ENCODE measurements around the gene TXNL4A. TPM values are rescaled to one million over a fixed set of nuclear protein-coding genes. Genes with fewer than 3 reads are reported as not detected.
"Not testable (repeated sequence)": the region's sequence is repeated elsewhere in the genome, so short reads cannot be mapped to it uniquely, and the experiment has no call there.

Gene TXNL4A, protein sequence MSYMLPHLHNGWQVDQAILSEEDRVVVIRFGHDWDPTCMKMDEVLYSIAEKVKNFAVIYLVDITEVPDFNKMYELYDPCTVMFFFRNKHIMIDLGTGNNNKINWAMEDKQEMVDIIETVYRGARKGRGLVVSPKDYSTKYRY
- 22.9 TPM for total RNA-seq

DNA sequence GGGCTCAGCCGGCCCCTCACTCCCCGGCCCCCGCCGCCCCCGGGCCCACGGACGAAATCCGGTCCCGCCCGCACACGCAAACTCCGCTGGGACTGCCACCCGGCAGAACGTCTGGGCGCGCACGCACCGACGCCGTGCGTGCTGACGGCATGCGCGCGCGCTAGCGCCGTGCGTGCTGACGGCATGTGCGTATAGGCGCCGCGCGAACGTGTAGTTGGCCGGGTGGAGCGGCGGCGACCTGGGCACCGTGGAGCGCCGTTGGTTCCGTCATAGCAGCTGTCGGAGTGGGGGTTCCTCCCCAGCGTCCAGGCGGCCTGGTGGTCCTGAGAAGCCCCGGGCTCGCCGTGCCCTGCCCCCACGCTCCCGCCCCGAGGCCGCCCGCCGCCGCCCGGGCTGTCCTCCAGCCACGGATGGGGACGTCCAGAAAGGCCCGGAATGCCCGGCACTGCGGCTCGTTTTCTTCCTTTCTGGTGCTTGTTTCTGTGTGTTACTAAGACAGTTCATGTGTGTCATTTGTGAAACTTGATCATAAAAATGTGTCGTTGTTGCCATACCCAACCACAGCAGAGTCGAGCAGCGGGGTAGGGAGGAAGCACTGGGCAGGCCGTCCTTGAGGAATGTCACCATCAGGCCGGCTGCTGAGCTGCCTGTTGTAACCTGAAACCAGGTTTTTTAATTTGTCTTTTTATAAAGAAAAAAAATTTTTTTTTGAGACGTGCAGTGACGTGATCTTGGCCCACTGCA lies at the start of gene TXNL4A:
TSS of gene TXNL4A (minus strand) at position 113 of the 744 bp plus-strand sequence. CDS start 171 bp downstream, outside the sequence.
- peak; percentile 94 for DNase-seq

DNA sequence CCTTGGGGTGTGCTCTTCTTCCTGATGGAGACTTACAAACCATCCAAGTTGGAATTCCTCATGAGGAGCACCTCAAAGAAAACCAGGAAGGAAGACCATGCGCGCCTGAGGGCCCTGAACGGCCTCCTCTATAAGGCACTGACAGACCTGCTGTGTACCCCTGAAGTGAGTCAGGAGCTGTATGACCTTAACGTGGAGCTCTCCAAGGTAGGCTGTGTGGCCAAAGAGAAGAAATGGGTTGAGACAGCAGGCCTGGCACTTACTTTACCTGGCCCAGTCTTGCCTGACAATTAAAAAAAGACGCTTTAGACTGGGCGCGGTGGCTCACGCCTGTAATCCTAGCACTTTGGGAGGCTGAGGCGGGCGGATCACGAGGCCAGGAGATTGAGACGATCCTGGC lies 48.9 kb upstream of the TXNL4A start:
- DNase-seq = no peak

DNA sequence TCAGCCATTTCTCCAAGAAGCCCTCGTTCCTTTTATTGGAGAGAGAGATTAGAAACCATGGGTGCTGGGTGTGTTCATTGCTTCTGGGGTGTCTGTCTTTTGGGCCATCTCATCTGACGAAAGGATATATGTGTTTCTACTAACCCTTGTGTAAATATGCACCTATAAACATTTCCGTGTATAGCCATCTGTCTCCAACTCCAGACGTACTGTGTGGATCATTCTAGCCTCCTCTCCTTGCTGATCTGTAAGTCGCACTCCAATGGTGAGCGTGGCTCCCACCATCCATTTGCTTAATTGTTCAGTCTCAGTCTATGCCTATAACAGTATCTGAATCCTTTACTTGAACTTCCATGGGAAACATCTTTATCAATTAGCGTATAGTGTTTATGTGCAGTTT lies 47.6 kb upstream of the TXNL4A start:
- DNase-seq = no peak

DNA sequence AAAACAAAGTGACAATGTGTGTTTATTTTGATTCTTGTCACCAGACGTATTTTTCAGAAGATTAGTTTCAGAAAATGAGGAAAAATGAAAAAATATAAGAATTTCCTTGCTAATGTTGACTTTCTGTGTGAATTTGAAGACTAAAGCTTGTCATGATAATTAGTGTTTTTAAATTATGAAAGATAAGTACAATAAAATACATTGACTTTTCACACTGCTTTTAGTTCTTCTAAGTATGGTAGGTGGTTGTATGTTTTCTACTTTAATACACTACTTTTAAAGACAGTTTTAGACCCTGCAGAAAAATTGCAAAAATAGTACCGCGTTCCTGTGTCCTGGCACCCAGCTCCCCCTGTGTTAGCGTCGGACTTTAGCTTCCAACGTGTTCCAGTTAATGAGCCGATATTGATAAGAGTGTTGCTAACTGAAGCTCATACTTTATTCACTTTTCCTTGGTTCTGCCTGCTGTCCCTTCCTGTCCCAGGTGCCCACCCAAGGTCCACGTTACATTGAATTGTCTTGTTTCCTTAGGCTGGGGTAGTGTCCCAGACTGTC lies 46.6 kb upstream of the TXNL4A start:
- DNase-seq = no peak

DNA sequence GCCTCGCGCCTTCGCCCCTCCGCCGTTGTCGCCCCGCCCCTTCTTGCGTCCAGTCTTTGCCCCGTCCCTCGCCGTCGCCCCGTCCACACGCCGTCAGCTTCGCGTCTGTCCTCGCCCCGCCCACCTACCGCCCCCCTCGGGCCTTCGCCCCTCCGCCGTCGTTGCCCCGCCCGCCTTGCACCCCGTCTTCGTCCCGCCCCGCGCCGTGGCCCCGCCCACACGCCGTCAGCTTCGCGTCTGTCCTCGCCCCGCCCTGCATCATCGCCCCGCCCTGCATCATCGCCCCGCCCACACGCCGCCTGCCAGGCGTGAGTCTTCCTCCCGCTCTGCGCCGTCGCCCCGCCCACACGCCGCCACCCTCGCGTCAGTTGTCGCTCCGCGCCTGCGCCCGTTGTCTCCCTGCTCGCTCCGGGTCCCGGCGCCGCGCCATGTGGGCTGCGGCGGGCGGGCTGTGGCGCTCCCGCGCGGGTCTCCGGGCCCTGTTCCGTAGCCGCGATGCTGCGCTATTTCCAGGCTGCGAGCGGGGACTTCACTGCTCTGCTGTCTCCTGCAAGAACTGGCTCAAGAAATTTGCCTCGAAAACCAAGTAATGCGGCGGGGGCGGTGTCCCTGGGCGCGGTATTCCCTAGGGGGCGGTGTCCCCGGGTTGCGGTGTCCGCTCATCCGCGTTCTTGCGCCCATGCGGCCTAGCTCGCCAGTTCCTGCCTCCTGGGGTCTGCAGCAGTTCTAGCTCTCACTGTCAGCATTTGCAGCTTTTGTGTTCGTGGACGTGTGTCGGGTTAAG lies 45.9 kb upstream of the TXNL4A start, which contains the start of gene RBFA:
TSS of gene RBFA (plus strand) at position 367 of the 784 bp plus-strand sequence. CDS start at position 429, 62 bp downstream.
- DNase-seq = peak; percentile 100

DNA sequence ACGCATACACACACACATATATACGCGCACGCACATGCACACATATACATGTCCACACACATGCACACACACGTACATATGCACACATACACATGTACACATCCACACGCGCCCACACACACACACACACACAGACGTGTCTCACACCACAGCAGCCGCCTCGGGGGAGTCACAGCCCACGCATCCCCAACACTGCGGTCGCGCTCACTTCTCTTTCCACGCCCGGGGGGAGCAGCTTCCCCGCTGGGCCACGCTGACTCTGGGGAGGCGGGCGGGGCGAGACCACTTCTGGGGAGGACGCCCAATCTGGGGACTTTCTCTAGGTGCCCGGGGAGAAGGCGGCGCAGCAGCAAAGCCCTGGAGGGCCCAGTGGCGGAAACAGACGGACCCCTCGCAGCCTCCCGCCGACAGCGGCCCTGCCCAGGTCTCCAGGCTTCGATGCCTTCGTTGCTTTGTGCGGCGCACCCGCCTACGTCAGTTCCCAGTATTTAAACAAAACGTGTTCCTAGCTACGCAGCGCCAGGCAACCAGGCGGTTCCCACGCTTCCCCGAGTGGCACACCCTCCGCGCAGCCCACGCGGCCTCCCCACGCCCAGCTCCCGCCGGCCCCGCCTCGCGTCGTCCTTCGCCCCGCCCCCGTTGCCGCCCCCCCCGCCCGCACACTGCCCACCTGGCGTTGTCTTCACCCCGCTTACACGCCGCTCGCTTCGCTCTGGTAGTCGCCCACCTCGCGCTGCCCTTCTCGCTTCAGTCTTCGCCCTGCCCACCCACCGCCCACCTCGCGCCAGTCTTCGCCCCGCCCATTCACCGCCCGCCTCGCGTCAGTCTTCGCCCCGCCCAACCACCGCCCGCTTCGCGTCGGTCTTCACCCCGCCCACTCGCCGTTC lies 45.1 kb upstream of the TXNL4A start:
- no peak for DNase-seq

DNA sequence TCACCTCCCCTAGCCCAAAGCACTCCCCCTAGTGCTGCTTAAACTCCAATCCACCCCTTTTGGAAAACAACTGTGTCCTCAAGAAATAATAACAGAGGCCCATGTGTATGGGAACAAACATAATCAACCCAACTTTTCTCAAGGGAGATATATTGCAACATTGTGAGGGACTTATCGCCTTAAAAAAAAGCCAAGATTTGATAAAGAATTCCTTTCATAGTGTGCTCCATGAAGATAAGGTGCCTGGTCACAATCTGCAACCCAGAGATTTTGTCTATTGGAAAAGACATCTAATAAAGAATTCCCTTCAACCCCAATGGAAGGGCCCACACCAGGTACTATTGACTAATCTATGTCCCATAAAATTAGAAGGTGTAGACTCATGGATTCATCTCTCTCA lies 41.3 kb upstream of the TXNL4A start:
- DNase-seq = no peak

DNA sequence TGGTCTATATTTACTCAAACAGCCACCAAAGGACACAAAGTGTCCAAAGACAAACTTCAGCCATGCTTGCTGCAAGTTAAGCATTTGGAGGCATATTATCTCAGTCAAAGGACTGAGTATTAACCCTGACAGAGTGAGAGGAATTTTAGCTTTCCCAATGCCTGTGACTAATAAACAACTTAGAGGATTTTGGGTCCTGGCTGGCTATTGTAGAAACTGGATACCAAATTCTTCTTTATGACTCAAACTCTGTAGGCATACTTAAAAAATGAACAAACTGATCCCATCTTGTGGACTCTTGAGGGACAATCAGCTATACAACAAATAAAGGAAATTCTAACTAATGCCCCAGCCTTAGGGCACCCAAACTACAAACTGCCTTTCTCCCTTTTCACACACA lies 39.4 kb upstream of the TXNL4A start:
- not testable (repeated sequence) for DNase-seq

DNA sequence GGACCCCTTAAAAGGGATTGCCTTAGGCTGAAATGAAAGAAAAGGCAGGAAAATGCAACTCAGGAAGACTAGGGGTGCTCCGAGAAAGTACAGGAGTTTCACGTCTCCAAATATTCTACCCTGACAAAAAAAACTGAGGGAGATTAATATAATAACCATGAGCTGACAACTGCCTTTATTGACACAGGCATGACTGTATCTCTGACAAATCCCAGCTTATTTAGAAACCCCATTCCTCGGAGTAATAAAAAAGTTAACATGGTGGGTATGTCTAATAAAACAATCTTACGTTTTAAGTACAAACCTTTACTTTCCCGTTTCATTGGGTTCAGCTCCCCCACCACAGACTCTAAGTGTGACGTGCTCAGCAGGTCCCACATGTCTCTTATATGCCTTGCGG lies 38.0 kb upstream of the TXNL4A start:
- DNase-seq = no peak

DNA sequence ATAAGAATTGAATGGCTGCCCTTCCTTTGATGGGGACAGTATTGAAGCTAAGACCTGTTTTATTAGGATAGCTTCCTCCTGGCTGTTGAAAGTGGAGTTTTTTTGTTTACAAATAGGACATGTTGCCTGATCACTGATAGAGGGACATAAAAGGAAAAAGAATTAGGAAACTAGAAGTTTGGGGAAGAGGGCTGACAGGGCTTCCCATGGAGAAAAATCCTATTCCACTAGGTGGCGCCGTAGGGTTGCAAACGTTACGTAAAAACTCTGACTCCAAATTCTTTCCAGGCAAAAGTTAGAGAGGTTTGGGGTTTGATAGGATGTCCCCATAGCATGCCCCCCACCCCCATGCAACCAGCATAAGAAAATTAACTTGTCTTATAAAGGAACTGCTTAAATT lies 34.8 kb upstream of the TXNL4A start:
- no peak for DNase-seq

DNA sequence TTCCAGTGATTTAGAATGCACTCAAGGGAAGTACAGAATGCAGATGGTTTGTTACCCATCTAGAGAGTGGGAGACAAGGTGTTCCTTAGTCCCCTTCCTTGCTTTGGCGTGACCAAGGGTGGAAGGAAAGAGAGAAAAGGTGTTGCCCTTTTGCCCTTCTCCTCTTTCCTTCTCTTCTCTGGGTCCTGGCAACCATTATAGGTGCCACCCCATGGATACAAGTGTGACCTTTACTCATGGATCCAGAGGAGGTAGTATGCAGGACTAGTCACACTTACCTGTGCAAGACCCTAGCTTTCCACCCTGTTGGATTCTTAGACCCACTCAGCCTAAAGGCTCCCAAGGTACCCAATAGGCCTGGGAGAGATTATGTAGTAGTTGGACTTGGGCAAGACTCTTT lies 34.2 kb upstream of the TXNL4A start:
- no peak for DNase-seq

DNA sequence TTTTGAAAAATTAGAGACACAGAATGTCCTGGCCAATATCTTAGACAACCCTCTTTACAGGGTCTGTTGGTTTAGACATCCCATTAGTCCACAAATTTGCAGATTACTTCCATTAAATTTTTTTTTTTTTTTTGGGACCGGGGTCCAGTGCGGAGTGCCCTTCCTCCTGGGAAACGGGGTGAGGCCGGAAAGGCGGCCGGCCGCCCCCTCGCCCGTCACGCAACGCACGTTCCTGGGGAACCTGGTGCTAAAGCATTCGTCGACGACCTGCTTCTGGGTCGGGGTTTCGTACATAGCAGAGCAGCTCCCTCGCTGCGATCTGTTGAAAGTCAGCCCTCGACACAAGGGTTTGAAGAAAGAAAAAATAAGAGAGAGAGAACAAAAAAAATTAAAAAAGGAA lies 24.4 kb upstream of the TXNL4A start:
- DNase-seq = no peak

DNA sequence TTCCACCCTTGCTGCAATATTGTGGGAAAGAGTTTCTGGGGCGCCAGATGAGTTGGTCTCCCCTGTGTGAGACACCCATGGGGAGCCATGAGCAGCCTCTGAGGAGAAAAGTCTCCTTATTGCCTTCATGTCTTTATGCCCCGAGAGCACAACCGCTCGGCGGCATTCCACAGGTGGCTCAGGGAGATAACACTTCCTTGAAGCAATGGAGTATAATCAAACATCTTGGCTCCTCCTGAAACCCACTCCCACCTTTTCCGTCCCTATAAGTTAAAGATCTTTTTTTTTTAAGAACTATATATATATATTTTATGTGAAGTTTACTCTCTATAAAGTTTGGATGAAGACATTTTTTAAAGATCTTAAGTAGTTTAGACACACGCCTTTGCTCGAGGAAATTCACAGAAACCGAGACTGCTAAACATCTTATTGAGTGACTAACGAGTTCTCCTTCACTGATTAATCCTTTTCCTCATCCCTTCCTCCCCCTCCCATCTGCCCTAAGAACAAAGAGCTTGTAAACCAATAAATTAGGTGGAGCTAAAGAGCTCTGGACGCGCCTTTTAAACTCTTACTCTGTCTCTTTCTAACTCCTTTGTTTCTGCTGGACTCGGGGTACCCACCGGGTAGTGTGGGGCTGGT lies 23.3 kb upstream of the TXNL4A start:
- DNase-seq = not testable (repeated sequence)

DNA sequence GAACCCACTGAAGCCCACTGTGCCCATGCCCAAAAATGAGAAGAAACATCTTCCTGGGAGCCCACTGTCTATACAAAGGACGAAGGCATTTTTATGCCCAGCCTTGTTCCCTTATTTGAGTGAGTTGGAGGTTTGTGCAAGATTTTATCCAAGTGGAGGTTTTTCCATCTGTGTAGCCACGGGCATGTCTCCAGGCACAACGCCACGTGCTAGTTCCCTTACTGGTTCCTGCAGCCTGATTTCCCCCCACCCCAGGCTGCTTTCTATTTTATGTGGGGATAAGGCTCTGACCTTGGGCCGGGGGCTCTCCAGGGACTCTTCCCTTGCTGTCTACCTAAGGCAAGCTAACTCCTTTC lies 22.2 kb upstream of the TXNL4A start:
- DNase-seq = no peak

DNA sequence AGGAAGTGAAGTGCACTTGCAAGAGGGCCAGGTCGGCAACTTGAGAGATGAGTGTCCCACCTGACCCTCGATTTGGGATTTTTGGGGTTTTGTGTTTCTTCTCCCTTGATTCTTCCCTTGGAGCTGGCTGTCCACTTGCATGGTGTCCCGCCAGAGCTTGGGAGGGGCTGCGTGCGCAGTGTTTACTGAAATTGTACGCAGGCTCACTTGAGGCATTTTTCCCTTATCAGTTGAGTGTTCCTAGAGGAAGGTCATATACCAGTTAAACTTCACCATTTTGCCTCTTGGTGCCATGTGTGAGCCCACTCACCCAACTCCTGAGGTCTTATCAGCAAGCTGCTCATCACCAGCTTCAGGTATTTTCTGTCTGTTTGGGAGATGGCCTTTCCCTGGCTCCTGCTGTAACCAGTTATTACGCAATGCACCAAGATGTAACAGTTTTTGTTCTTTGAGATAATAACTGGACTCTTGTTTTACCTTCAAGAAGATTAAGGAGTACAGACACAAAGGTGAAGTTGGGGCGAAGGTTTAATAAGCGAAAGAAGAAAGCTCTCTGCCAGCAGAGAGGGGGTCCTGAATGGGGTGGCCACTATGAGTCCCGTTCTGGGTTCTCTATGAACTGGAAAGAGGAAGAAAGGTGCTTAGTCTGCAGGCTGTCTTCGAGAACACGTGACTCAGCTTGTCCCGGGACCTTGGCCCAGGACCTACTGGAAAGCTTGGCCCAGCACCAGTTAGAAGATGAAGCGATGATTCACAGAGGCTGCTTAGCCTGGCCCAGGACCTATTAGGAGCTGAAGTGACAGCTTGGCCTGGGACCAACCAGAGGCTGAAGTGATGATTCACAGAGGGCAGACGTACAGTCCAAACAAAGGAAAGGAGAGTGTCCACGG lies 21.5 kb upstream of the TXNL4A start:
- no peak for DNase-seq

DNA sequence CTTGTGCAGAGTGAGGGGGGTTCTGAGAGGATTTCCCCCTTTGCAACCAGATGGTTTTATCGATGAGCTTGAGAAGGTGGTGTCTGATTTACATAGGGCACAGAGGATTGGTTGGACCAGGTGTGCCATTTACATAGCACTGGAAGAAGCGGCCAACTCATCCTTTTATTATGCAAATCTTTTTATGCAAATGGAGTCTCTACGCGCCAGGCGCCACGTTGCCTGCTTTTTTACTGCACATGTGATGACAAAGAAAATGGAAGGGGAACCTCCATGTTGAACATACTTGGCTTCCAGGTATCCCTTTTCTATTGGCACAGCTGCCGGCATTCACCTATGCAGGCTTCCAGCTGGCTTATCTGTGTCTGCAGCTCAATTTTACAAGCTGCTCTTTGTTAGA lies 18.4 kb upstream of the TXNL4A start:
- DNase-seq = no peak

DNA sequence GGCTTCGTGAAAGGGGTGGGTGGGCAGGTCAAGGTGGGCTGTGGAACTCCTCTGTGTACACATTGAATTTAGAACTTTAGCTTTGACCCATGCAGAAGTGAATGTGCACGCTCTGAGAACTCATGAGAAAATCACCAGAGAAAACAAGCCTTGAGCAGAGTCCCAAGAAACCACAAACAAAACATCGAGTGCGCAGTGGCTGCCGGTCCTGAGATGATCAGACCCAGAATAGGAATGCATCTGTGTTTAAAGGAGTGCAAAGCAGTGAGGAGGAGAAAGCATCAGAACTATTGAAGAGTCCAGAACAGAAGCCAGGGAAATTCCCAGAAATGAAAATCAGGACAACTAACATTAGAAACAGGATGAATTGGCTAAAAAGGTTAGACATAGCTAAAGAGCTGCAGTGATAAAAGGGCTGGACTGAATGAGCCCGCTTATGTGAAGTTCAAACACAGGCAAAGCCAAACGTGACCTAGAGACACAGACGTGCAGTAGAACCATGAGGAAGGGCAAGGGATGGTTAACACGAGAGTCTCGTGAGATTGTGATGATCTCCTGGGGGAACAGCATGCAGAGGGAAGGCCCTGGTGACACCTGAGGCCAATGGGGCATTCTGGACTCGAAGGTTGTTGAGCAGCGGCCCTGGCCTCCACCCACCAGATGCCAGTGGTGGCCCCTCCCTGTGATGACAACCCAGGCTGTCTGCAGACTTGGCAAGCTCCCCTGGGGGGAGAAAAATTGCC lies 16.4 kb upstream of the TXNL4A start:
- DNase-seq = no peak

DNA sequence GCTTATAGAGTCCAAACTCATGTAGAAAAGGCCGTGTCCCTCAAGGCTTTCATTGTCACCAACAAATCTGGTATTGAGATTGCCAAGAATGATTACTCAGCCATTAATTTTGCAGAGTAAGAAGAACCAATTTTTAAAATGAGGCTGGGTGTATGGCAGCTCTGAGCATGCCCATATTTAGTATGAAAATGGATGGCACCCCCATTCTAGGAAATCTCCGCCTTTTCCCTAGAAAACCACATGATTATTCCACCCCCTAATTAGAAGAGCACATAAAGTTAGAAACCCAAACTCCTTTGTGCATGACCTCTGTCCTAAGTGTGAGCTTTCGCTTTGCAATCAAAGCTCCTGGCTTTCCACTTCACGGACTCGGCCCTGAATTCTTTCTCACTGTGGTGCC lies 14.1 kb upstream of the TXNL4A start:
- no peak for DNase-seq

DNA sequence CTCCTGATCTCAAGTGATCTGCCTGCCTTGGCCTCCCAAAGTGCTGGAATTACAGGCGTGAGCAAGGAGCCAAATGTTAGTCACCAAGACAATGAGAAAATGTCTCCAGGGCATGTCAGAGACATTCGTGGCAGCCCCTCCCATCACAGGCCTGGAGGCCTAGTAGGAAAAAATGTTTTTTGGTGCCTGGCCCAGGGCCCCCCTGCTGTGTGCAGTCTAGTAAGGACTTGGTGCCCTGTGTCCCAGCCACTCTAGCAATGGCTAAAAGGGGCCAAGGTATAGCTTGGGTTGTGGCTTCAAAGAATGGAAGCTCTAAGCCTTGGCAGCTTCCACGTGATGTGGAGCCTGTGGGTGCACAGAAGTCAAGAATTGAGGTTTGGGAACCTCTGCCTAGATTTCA lies 12.5 kb upstream of the TXNL4A start:
- DNase-seq = no peak

DNA sequence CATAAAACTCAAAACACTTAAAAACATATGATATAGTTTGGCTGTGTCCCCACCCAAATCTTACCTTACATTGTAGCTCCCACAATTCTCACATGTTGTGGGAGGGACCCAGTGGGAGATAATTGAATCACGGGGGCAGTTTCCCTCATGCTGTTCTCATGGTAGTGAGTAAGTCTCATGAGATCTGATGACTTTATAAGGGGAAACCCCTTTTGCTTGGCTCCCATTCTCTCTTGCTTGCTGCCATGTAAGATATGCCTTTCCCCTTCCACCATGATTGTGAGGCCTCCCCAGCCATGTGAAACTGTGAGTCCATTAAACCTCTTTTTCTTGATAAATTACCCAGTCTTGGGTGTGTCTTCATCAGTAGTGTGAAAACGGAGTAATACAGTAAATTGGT lies 11.3 kb upstream of the TXNL4A start:
- DNase-seq = not testable (repeated sequence)

Data from tongue (tissue), 2 donors.